Measurements from ENCODE around the gene UBAC2.
A peak's percentile ranks its signal among the peaks of the same experiment; 100 is the strongest.

Gene UBAC2

GRCh38 chr13:99200432-99201167 is at the start of gene UBAC2:
Gene UBAC2 (plus strand): TSS chr13:99200854. CDS start chr13:99200909, 55 bp downstream.
- DNase-seq (ENCODE audit: low read depth in 1 of 2, low spot score in 1 of 2), result peak; percentile 95 to 96

- no peak for DNase-seq (ENCODE audit: low read depth in 1 of 2, low spot score in 1 of 2)
Observed at GRCh38 chr13:99151516-99151915, 49.1 kb upstream of the UBAC2 start.

GRCh38 chr13:99153219-99153618 is 47.4 kb upstream of the UBAC2 start:
- DNase-seq (ENCODE audit: low read depth in 1 of 2, low spot score in 1 of 2), result no peak

GRCh38 chr13:99154064-99154463 is 46.6 kb upstream of the UBAC2 start:
- DNase-seq (ENCODE audit: low read depth in 1 of 2, low spot score in 1 of 2), result no peak

- no peak for DNase-seq (ENCODE audit: low read depth in 1 of 2, low spot score in 1 of 2)
Observed at GRCh38 chr13:99155821-99156220, 44.8 kb upstream of the UBAC2 start.

GRCh38 chr13:99157046-99157445 is 43.6 kb upstream of the UBAC2 start:
- DNase-seq (ENCODE audit: low read depth in 1 of 2, low spot score in 1 of 2), result no peak

GRCh38 chr13:99158846-99159245 is 41.8 kb upstream of the UBAC2 start:
- DNase-seq (ENCODE audit: low read depth in 1 of 2, low spot score in 1 of 2), result no peak

GRCh38 chr13:99159331-99160061 is 41.2 kb upstream of the UBAC2 start:
- DNase-seq (ENCODE audit: low read depth in 1 of 2, low spot score in 1 of 2), result no peak

- DNase-seq (ENCODE audit: low read depth in 1 of 2, low spot score in 1 of 2), result no peak
Observed at GRCh38 chr13:99160415-99160814, 40.2 kb upstream of the UBAC2 start.

- no peak for DNase-seq (ENCODE audit: low read depth in 1 of 2, low spot score in 1 of 2)
Observed at GRCh38 chr13:99161512-99161911, 39.1 kb upstream of the UBAC2 start.

GRCh38 chr13:99162567-99163361 is 37.9 kb upstream of the UBAC2 start:
- no peak for DNase-seq (ENCODE audit: low read depth in 1 of 2, low spot score in 1 of 2)

- DNase-seq (ENCODE audit: low read depth in 1 of 2, low spot score in 1 of 2), result no peak
Observed at GRCh38 chr13:99164226-99164625, 36.4 kb upstream of the UBAC2 start.

- no peak for DNase-seq (ENCODE audit: low read depth in 1 of 2, low spot score in 1 of 2)
Observed at GRCh38 chr13:99165753-99166587, 34.7 kb upstream of the UBAC2 start.

GRCh38 chr13:99172951-99173350 is 27.7 kb upstream of the UBAC2 start:
- DNase-seq (ENCODE audit: low read depth in 1 of 2, low spot score in 1 of 2), result no peak

- DNase-seq (ENCODE audit: low read depth in 1 of 2, low spot score in 1 of 2), result no peak
Observed at GRCh38 chr13:99173606-99174005, 27.0 kb upstream of the UBAC2 start.

- DNase-seq (ENCODE audit: low read depth in 1 of 2, low spot score in 1 of 2), result no peak
Observed at GRCh38 chr13:99174533-99175100, 26.0 kb upstream of the UBAC2 start.

GRCh38 chr13:99176309-99177276 is 24.1 kb upstream of the UBAC2 start:
- peak; percentile 50 to 56 for DNase-seq (ENCODE audit: low read depth in 1 of 2, low spot score in 1 of 2)

- DNase-seq (ENCODE audit: low read depth in 1 of 2, low spot score in 1 of 2), result no peak
Observed at GRCh38 chr13:99178636-99179035, 22.0 kb upstream of the UBAC2 start.

- DNase-seq (ENCODE audit: low read depth in 1 of 2, low spot score in 1 of 2), result no peak
Observed at GRCh38 chr13:99179460-99179859, 21.2 kb upstream of the UBAC2 start.

Data from stimulated activated CD4-positive, alpha-beta T cell treated with anti-CD3 and anti-CD28 coated beads, Interleukin-15, amount 100 ng/mL, for 1 hour (primary cell).